CD4-positive, alpha-beta T cell treated with Interferon alpha-2 for 1 hour (primary cell): ENCODE results near the gene TTC21A.

ENCODE experiments used
- DNase-seq, 2 donors: peaks; one replicate each; pipeline ENCODE4 v3.0.0-alpha.2; 2020 to 2022

The TTC21A gene

GRCh38 chr3:39099738-39100499, 7.6 kb upstream of the TTC21A start:
- DNase-seq, result no peak

- no peak for DNase-seq
Observed at GRCh38 chr3:39100500-39100886, 7.0 kb upstream of the TTC21A start.

GRCh38 chr3:39101022-39101689, 6.3 kb upstream of the TTC21A start:
- DNase-seq, result peak; percentile 50 to 66

- no peak for DNase-seq
Observed at GRCh38 chr3:39102504-39103323, 4.8 kb upstream of the TTC21A start.

- DNase-seq, result no peak
Observed at GRCh38 chr3:39103324-39103693, 4.2 kb upstream of the TTC21A start.

- DNase-seq, result no peak
Observed at GRCh38 chr3:39103791-39104552, 3.5 kb upstream of the TTC21A start.

GRCh38 chr3:39104961-39105686, 2.4 kb upstream of the TTC21A start:
- DNase-seq, result no peak

- DNase-seq, result no peak
Observed at GRCh38 chr3:39105687-39106063, 1.8 kb upstream of the TTC21A start.

GRCh38 chr3:39106281-39106811, 1.1 kb upstream of the TTC21A start:
- DNase-seq, result no peak

GRCh38 chr3:39106851-39107387, 561 bp upstream of the TTC21A start:
- DNase-seq, result no peak

- DNase-seq, result peak; percentile 54 to 71
Observed at GRCh38 chr3:39108200-39108710, 775 bp downstream of the TTC21A start.

- no peak for DNase-seq
Observed at GRCh38 chr3:39109086-39109485, 1.6 kb downstream of the TTC21A start.

- no peak for DNase-seq
Observed at GRCh38 chr3:39110041-39110639, 2.7 kb downstream of the TTC21A start.

- DNase-seq, result no peak
Observed at GRCh38 chr3:39112113-39112512, 4.6 kb downstream of the TTC21A start.

- DNase-seq, result no peak
Observed at GRCh38 chr3:39112535-39112934, 5.1 kb downstream of the TTC21A start.

- DNase-seq, result no peak
Observed at GRCh38 chr3:39113291-39113690, 5.8 kb downstream of the TTC21A start.

- no peak for DNase-seq
Observed at GRCh38 chr3:39114456-39114855, 7.0 kb downstream of the TTC21A start.

GRCh38 chr3:39115870-39116269, 8.4 kb downstream of the TTC21A start:
- DNase-seq, result no peak

GRCh38 chr3:39118079-39118478, 10.6 kb downstream of the TTC21A start:
- DNase-seq, result no peak

GRCh38 chr3:39118931-39119660, 11.6 kb downstream of the TTC21A start:
- DNase-seq, result no peak
